IMR-90 (cell line): ENCODE results near the gene MMEL1. TPM values are rescaled to one million over a fixed set of nuclear protein-coding genes. Genes with fewer than 3 reads are reported as not detected.

Experiments
- ATAC-seq: fragments of 200-7000 bp; cut with Tn5 transposase; 2 replicates; pipeline ENCODE4 v1.9.1; 2020; ENCODE audit warnings: low read depth, mild to moderate bottlenecking, moderate library complexity
- BruUV-seq: library from RNA; stranded (reverse); fragments of 400-500 nt; replicated peaks from 2 replicates; lab custom pipeline; 2021; lab: Mats Ljungman, UMichigan
- CTCF ChIA-PET: fragments of 300-600 bp; formaldehyde crosslinking; extraction: SDS; loops from one replicate; lab custom pipeline; 2021; ENCODE audit warnings: antibody characterized with exemption; lab: Yijun Ruan, JAX
- POLR2A ChIA-PET: fragments of 300-600 bp; sonication (Branson Sonifier 250); formaldehyde crosslinking; loops from one replicate; lab custom pipeline; 2022; ENCODE audit warnings: antibody characterized with exemption; ENCODE audit not compliant: unreplicated experiment; lab: Charles Lee
- DNase-seq: peaks from one replicate; pipeline ENCODE4 v3.0.0; 2013
- H2AFZ ChIP-seq: replicated peaks from 2 replicates; pipeline ENCODE3; 2013; ENCODE audit warnings: low read length, mild to moderate bottlenecking; ENCODE audit not compliant: poor library complexity
- H2AK5ac ChIP-seq: 2 replicates; pipeline ENCODE4 v1.6.1; 2013; ENCODE audit warnings: low read depth, low read length, inconsistent platforms
- H2AK9ac ChIP-seq: replicated peaks from 2 replicates; pipeline ENCODE3; 2013; ENCODE audit warnings: mild to moderate bottlenecking, low read depth, low read length, moderate library complexity; ENCODE audit not compliant: poor library complexity
- H2BK120ac ChIP-seq: 2 replicates; pipeline ENCODE4 v1.6.1; 2013; ENCODE audit warnings: low read depth, low read length, inconsistent platforms
- H2BK15ac ChIP-seq: 3 replicates; pipeline ENCODE4 v1.6.1; 2013; ENCODE audit warnings: low read depth, low read length, inconsistent platforms
- H2BK20ac ChIP-seq: 2 replicates; pipeline ENCODE4 v1.6.1; 2013; ENCODE audit warnings: low read depth, mild to moderate bottlenecking, inconsistent platforms, low read length, moderate library complexity
- H2BK5ac ChIP-seq: 2 replicates; pipeline ENCODE4 v1.6.1; 2013; ENCODE audit warnings: mild to moderate bottlenecking, low read depth, low read length, inconsistent platforms; ENCODE audit not compliant: poor library complexity, severe bottlenecking
- H3K14ac ChIP-seq: replicated peaks from 2 replicates; pipeline ENCODE4 v1.6.1; 2013; ENCODE audit warnings: low read depth, low read length, inconsistent platforms
- H3K18ac ChIP-seq: 2 replicates; pipeline ENCODE4 v1.6.1; 2013; ENCODE audit warnings: low read depth, low read length, control low read depth
- H3K23ac ChIP-seq: 2 replicates; pipeline ENCODE4 v1.6.1; 2013; ENCODE audit warnings: low read depth, low read length, inconsistent platforms
- H3K27ac ChIP-seq: 2 replicates; pipeline ENCODE4 v1.5.1; 2013; ENCODE audit warnings: mild to moderate bottlenecking, control low read depth, low read length; ENCODE audit not compliant: insufficient read depth
- H3K27me3 ChIP-seq: 2 replicates; pipeline ENCODE4 v1.6.1; 2013; ENCODE audit warnings: low read length; ENCODE audit not compliant: control insufficient read depth, insufficient read depth
- H3K36me3 ChIP-seq: 2 replicates; pipeline ENCODE4 v1.6.1; 2013; ENCODE audit warnings: low read length, mixed read lengths; ENCODE audit not compliant: control insufficient read depth, insufficient read depth
- H3K4ac ChIP-seq: 2 replicates; pipeline ENCODE4 v1.6.1; 2013; ENCODE audit warnings: low read depth, low read length, inconsistent platforms
- H3K4me1 ChIP-seq: 2 replicates; pipeline ENCODE4 v1.6.1; 2013; ENCODE audit warnings: low read length, mixed read lengths; ENCODE audit not compliant: control insufficient read depth, insufficient read depth
- H3K4me2 ChIP-seq: 2 replicates; pipeline ENCODE4 v1.6.1; 2013; ENCODE audit warnings: low read depth, mild to moderate bottlenecking, control low read depth, low read length, moderate library complexity
- H3K4me3 ChIP-seq: 2 replicates; pipeline ENCODE4 v1.5.1; 2013; ENCODE audit warnings: low read depth, mild to moderate bottlenecking, control low read depth, low read length, moderate library complexity; ENCODE audit not compliant: insufficient read depth
- H3K56ac ChIP-seq: 2 replicates; pipeline ENCODE4 v1.6.1; 2013; ENCODE audit warnings: low read length, inconsistent platforms; ENCODE audit not compliant: insufficient read depth; ENCODE audit errors: extremely low read depth
- H3K79me1 ChIP-seq, 2 experiments: 2 replicates each; pipeline ENCODE4 v1.6.1; 2013; ENCODE audit warnings: low read length in 2 of 2, inconsistent platforms in 1 of 2, low read depth in 1 of 2
- H3K9ac ChIP-seq: 2 replicates; pipeline ENCODE4 v1.6.1; 2013; ENCODE audit warnings: low read depth, low read length, control low read depth
- H3K9me1 ChIP-seq: 2 replicates; pipeline ENCODE4 v1.6.1; 2013; ENCODE audit warnings: low read length, inconsistent platforms; ENCODE audit not compliant: insufficient read depth
- H3K9me3 ChIP-seq: 2 replicates; pipeline ENCODE4 v1.6.1; 2013; ENCODE audit warnings: low read length; ENCODE audit not compliant: control insufficient read depth, insufficient read depth
- H4K20me1 ChIP-seq: 2 replicates; pipeline ENCODE4 v1.6.1; 2013; ENCODE audit warnings: low read length, inconsistent platforms; ENCODE audit not compliant: insufficient read depth
- H4K5ac ChIP-seq: 2 replicates; pipeline ENCODE4 v1.6.1; 2013; ENCODE audit warnings: mild to moderate bottlenecking, low read depth, low read length, control low read depth
- H4K8ac ChIP-seq, 2 experiments: 2 replicates each; pipeline ENCODE4 v1.6.1; 2013; ENCODE audit warnings: low read depth in 2 of 2, low read length in 2 of 2, control low read depth in 1 of 2, inconsistent platforms in 1 of 2
- H4K91ac ChIP-seq: 2 replicates; pipeline ENCODE4 v1.6.1; 2013; ENCODE audit warnings: low read depth, low read length, inconsistent platforms; ENCODE audit not compliant: insufficient read depth
- CEBPB ChIP-seq: IDR thresholded peaks from 2 replicates; pipeline ENCODE4 v1.6.1; 2012; ENCODE audit warnings: low read depth, low read length, improper control_type of control experiment
- CHD1 ChIP-seq: IDR thresholded peaks from 2 replicates; pipeline ENCODE4 v1.6.1; 2012; ENCODE audit warnings: low read depth, low read length, improper control_type of control experiment
- MAFK ChIP-seq: IDR thresholded peaks from 2 replicates; pipeline ENCODE4 v1.6.1; 2012; ENCODE audit warnings: low read depth, low read length, improper control_type of control experiment
- MXI1 ChIP-seq: IDR thresholded peaks from 2 replicates; pipeline ENCODE4 v1.6.1; 2012; ENCODE audit warnings: low read depth, mild to moderate bottlenecking, low read length, moderate library complexity, borderline replicate concordance
- NFE2L2 ChIP-seq: fragments of 150-350 bp; IDR thresholded peaks from 2 replicates; pipeline ENCODE4 v1.6.1; 2016; ENCODE audit warnings: low read depth, mild to moderate bottlenecking, low read length
- POLR2A ChIP-seq: IDR thresholded peaks from 2 replicates; pipeline ENCODE4 v1.6.1; 2012; ENCODE audit warnings: mild to moderate bottlenecking, low read depth, low read length
- RAD21 ChIP-seq: IDR thresholded peaks from 2 replicates; pipeline ENCODE4 v1.6.1; 2012; ENCODE audit warnings: low read length, improper control_type of control experiment
- RCOR1 ChIP-seq: IDR thresholded peaks from 2 replicates; pipeline ENCODE4 v1.6.1; 2012; ENCODE audit warnings: mild to moderate bottlenecking, low read length, improper control_type of control experiment; ENCODE audit not compliant: insufficient replicate concordance
- WGBS, 2 experiments: methylation state at CpG; one replicate each; pipeline versions ENCODE4 v1.1.5 to v1.1.7; 2013; ENCODE audit warnings: missing lambda C conversion rate in 2 of 2; ENCODE audit not compliant: insufficient read length in 1 of 2; ENCODE audit errors: extremely low coverage in 2 of 2; 5-methylcytosine and 5-hydroxymethylcytosine counted together
- dilution Hi-C: fragments of 300-500 bp; cut with HindIII; formaldehyde crosslinking; loops from one replicate; pipeline ENCODE4 v1.14.3; 2018; ENCODE audit warnings: low sequenced_read_pairs; ENCODE audit not compliant: unreplicated experiment
- in situ Hi-C: fragments of 300-500 bp; cut with MboI; formaldehyde crosslinking; loops from 3 replicates; pipeline ENCODE4 v1.14.3; 2019; ENCODE audit warnings: low sequenced_read_pairs, inconsistent platforms, mixed read lengths
- intact Hi-C: fragments of 100-400 bp; cut with micrococcal nuclease; formaldehyde crosslinking; loops from 2 replicates; pipeline ENCODE4 v1.10.0; 2022
- polyA plus RNA-seq, 3 experiments: library from polyadenylated mRNA; depleted of rRNA; stranded (reverse); fragments of >200 nt; gene quantifications; 2 replicates each; pipeline ENCODE4 v1.2.3, GENCODE V29; 2012; ENCODE audit warnings: low replicate concordance in 1 of 3
- total RNA-seq: library from RNA; depleted of rRNA; stranded (reverse); fragments of >200 nt; gene quantifications from 2 replicates; pipeline ENCODE4 v1.2.3, GENCODE V29; 2012
- TF ChIP-seq, protein P1 (sequence below): fragments of 150-350 bp; IDR thresholded peaks from 2 replicates; pipeline ENCODE4 v1.6.1; 2017; ENCODE audit warnings: mild to moderate bottlenecking, antibody characterized with exemption, low read length, low read depth
- TF ChIP-seq, protein P2 (sequence below): conservative IDR thresholded peaks from 2 replicates; pipeline ENCODE4 v1.5.1; 2012; ENCODE audit warnings: mild to moderate bottlenecking, low read depth, low read length, improper control_type of control experiment
- TF ChIP-seq, protein P3 (sequence below): fragments of 150-350 bp; IDR thresholded peaks from 2 replicates; pipeline ENCODE4 v1.6.1; 2016; ENCODE audit warnings: low read depth, mild to moderate bottlenecking, low read length, moderate library complexity, borderline replicate concordance

The MMEL1 gene
- total and polyA plus RNA-seq, 2 of the 4 experiments (the other 2 are of a cell fraction) = under 0.01 to 0.12 TPM

DNA sequence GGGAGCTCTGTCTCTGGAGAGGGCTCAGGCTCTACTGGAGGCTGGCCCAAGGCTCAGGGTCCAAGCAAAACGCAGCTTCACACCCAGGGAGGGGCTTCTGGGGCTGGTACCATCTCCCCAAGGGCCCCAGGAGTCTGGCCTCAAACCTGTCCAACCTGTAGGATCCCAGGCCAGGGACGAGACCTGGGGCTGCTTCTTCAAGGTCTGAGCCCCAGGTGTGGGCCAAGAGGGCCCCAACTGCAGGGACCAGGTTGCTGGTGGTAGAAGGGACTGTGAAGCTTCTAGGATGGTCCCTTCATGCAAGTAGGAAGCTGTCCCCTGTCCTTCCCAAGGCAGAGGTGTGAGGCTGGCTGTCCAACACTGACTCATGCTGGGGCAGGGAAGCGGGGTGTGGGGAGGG lies 7.8 kb upstream of the MMEL1 start:
- Histone ChIP-seq H3K36me3 (no peaks in the 10 kb centered on the region), H3K4me3 (no peak overlapping the region), H4K5ac (no peak overlapping the region), H3K4me1 (no peaks in the 10 kb centered on the region), H3K18ac (no peak overlapping the region), H2BK15ac (no peak overlapping the region), H4K91ac (no peak overlapping the region), H3K27me3 (no peaks in the 10 kb centered on the region), H2AFZ (no peak overlapping the region), H3K4ac (no peak overlapping the region), H3K27ac (no peak overlapping the region), H2BK20ac (no peak overlapping the region), H2AK9ac (no peak overlapping the region), H3K79me1 (no peaks in the 10 kb centered on the region; a peak in 1 of 4 replicates), H3K56ac (no peak overlapping the region), H4K20me1 (no peaks in the 10 kb centered on the region), H2AK5ac (no peak overlapping the region), H3K9ac (no peak overlapping the region), H2BK5ac (no peak overlapping the region), H3K14ac (no peak overlapping the region), H4K8ac (no peak overlapping the region), H2BK120ac (no peak overlapping the region), H3K4me2 (no peak overlapping the region), H3K23ac (no peak overlapping the region), H3K9me3 (peaks cover 4% of the 10 kb centered on the region; the same call in 1 of the 2 replicates), H3K9me1 (no peaks in the 10 kb centered on the region)
- intact Hi-C loops (no loop called here), in situ Hi-C loops (no loop called here), dilution Hi-C loops (no loop called here)
- ChIA-PET POLR2A (no interaction called here), CTCF (no interaction called here)
- TF ChIP-seq MXI1 (no peak), RAD21 (no peak), CEBPB (no peak), POLR2A (no peak), CHD1 (no peak), RCOR1 (no peak), MAFK (no peak), NFE2L2 (no peak)
- TF ChIP-seq, protein P1, sequence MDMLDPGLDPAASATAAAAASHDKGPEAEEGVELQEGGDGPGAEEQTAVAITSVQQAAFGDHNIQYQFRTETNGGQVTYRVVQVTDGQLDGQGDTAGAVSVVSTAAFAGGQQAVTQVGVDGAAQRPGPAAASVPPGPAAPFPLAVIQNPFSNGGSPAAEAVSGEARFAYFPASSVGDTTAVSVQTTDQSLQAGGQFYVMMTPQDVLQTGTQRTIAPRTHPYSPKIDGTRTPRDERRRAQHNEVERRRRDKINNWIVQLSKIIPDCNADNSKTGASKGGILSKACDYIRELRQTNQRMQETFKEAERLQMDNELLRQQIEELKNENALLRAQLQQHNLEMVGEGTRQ = no peak
- TF ChIP-seq, protein P2, sequence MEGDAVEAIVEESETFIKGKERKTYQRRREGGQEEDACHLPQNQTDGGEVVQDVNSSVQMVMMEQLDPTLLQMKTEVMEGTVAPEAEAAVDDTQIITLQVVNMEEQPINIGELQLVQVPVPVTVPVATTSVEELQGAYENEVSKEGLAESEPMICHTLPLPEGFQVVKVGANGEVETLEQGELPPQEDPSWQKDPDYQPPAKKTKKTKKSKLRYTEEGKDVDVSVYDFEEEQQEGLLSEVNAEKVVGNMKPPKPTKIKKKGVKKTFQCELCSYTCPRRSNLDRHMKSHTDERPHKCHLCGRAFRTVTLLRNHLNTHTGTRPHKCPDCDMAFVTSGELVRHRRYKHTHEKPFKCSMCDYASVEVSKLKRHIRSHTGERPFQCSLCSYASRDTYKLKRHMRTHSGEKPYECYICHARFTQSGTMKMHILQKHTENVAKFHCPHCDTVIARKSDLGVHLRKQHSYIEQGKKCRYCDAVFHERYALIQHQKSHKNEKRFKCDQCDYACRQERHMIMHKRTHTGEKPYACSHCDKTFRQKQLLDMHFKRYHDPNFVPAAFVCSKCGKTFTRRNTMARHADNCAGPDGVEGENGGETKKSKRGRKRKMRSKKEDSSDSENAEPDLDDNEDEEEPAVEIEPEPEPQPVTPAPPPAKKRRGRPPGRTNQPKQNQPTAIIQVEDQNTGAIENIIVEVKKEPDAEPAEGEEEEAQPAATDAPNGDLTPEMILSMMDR = no peak
- TF ChIP-seq, protein P3, sequence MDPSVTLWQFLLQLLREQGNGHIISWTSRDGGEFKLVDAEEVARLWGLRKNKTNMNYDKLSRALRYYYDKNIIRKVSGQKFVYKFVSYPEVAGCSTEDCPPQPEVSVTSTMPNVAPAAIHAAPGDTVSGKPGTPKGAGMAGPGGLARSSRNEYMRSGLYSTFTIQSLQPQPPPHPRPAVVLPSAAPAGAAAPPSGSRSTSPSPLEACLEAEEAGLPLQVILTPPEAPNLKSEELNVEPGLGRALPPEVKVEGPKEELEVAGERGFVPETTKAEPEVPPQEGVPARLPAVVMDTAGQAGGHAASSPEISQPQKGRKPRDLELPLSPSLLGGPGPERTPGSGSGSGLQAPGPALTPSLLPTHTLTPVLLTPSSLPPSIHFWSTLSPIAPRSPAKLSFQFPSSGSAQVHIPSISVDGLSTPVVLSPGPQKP = no peak
- BruUV-seq = no TSS peak
- no peak for ATAC-seq
- WGBS, 2 experiments = no CpG with 5 or more reads among the region's 3 CpGs
- DNase-seq = no peak
